A549 treated with AZD2906 at 1 μM for 4 hours (cell line): ENCODE results near the gene THSD4. TPM values are rescaled to one million over a fixed set of nuclear protein-coding genes. Genes with fewer than 3 reads are reported as not detected.

ENCODE experiments used
- total RNA-seq: library from RNA; stranded (reverse); fragments of 200-300 nt; extraction: Qiagen RNA extraction; gene quantifications from 5 replicates; pipeline ENCODE4 v1.2.3, GENCODE V29; 2022

The THSD4 gene
- total RNA-seq = 22.9 to 26.2 TPM (median 24.7 TPM) in 5 replicates

DNA sequence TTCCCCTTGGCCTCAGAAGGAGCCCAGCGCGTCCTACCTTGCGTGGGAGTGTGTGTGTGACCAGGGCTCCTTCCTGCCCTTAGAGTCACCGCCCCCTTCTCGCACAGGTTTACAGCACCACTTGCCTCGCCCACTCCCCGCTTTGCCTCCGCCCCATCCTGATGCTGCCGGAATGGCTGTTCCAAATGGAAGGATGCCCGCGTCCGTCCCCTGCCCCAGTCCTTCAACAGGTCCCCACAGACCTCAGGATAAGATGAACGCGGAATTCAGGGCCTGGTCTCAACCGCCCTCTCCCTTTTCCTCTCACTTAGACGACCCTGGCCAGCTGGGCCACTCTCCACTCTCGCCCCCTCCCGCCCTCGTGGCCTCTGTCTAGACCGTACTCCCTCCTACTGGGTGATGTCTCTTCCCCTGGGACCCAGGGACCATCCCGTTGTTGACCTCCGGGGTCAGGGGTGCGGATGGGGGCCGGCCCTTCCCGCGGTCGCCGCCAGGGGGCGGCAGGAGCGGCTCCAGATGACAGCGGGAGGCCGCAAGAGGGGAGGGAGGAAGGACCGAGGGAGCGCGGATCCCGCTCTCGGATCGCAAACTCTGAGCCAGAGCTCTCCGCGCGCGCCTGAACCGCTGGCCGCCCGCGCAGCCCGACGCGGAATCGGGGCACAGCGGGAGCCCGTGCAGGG lies at the start of gene THSD4:
Gene THSD4 (plus strand): TSS at position 585 of the 680 bp plus-strand sequence.

DNA sequence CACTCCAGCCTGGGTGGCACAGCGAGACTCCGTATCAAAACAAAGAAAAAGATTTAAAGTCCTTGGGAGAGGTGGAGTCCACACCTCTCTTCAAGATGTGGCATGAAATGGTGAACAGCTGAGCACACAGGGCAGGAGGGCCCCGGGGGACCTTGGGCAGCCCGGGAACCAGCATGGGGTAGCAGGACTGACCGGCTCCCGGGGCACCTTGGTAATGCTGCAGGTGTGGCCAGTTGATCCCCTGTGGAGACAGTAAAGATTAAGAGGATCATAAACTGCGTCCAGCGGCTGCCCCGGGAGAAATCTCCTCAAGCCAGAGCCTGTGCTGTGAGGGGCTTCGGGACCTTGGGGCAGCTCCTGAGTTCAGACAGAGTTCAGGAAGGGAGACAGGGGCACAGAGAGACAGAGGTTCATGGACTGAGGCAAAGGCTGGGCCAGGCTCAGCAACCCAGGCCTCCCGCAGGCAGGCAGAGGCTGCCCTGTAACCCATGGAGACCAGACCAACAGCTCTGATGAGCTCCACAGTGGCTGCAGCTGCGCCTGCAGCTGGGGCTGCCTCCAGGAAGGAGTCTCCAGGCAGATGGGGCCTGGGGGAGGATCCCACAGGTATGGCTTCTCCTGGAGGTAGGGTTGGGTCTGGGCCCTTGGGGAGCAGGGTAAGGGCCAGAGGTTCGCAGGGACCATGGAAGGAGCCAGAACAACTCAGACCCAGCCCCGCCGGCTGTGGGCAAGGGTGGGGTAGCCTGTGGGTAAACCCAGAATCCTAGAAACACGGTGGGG lies 695.2 kb downstream of the THSD4 start, which contains the start of gene NR2E3:
Gene NR2E3 (plus strand): TSS at position 299 of the 780 bp plus-strand sequence. CDS start 190 bp downstream, at position 489.

Other genes with a start within 250 kb of the THSD4 start
- gene THAP10, start 223.0 kb upstream of the THSD4 start, total RNA-seq = 4.1 to 6.1 TPM (median 4.7 TPM) in 5 replicates
- gene LRRC49, start 222.6 kb upstream of the THSD4 start, total RNA-seq = 4.0 to 5.7 TPM (median 4.2 TPM) in 5 replicates